ENCODE results near the gene BARHL2. TPM values are rescaled to one million over a fixed set of nuclear protein-coding genes. Genes with fewer than 3 reads are reported as not detected.
A peak's percentile ranks its signal among the peaks of the same experiment; 100 is the strongest.

The BARHL2 gene
- total RNA-seq, 1 experiment from 2014 or later: not detected

- H3K27ac Mint-ChIP-seq: no peak overlapping the region
- peak; percentile 11 for ATAC-seq
- TF ChIP-seq USF2 (CRISPR knock-in tag; IDR thresholded peaks at IDR 0.05): peak; percentile 93
- TF ChIP-seq, protein P1, sequence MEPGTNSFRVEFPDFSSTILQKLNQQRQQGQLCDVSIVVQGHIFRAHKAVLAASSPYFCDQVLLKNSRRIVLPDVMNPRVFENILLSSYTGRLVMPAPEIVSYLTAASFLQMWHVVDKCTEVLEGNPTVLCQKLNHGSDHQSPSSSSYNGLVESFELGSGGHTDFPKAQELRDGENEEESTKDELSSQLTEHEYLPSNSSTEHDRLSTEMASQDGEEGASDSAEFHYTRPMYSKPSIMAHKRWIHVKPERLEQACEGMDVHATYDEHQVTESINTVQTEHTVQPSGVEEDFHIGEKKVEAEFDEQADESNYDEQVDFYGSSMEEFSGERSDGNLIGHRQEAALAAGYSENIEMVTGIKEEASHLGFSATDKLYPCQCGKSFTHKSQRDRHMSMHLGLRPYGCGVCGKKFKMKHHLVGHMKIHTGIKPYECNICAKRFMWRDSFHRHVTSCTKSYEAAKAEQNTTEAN (CRISPR knock-in tag; IDR thresholded peaks at IDR 0.05): no peak
- no peak for TF ChIP-seq MAX (CRISPR knock-in tag; IDR thresholded peaks at IDR 0.05)
- peak; percentile 91 for TF ChIP-seq USF1 (CRISPR knock-in tag; IDR thresholded peaks at IDR 0.05)
- TF ChIP-seq NR2C2 (CRISPR knock-in tag; IDR thresholded peaks at IDR 0.05): no peak
- no peak for TF ChIP-seq TEAD4 (CRISPR knock-in tag; IDR thresholded peaks at IDR 0.05)
- TF ChIP-seq, protein P2, sequence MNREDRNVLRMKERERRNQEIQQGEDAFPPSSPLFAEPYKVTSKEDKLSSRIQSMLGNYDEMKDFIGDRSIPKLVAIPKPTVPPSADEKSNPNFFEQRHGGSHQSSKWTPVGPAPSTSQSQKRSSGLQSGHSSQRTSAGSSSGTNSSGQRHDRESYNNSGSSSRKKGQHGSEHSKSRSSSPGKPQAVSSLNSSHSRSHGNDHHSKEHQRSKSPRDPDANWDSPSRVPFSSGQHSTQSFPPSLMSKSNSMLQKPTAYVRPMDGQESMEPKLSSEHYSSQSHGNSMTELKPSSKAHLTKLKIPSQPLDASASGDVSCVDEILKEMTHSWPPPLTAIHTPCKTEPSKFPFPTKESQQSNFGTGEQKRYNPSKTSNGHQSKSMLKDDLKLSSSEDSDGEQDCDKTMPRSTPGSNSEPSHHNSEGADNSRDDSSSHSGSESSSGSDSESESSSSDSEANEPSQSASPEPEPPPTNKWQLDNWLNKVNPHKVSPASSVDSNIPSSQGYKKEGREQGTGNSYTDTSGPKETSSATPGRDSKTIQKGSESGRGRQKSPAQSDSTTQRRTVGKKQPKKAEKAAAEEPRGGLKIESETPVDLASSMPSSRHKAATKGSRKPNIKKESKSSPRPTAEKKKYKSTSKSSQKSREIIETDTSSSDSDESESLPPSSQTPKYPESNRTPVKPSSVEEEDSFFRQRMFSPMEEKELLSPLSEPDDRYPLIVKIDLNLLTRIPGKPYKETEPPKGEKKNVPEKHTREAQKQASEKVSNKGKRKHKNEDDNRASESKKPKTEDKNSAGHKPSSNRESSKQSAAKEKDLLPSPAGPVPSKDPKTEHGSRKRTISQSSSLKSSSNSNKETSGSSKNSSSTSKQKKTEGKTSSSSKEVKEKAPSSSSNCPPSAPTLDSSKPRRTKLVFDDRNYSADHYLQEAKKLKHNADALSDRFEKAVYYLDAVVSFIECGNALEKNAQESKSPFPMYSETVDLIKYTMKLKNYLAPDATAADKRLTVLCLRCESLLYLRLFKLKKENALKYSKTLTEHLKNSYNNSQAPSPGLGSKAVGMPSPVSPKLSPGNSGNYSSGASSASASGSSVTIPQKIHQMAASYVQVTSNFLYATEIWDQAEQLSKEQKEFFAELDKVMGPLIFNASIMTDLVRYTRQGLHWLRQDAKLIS (CRISPR knock-in tag; IDR thresholded peaks at IDR 0.05; ENCODE audit: borderline replicate concordance): no peak
- no peaks in the 10 kb centered on the region for H3K9me3 Mint-ChIP-seq
- peak overlapping the region; percentile 30 for H3K4me3 Mint-ChIP-seq
- DNase-seq (ENCODE audit: low spot score): peak; percentile 64
- H3K27me3 Mint-ChIP-seq (ENCODE audit: low read depth): peaks cover 81% of the 10 kb centered on the region
- CTCF ChIA-PET: interaction anchor here (1.0 to 5.6 kb wide), 6 partner anchors 9 to 88 kb away, joined by 4 to 34 read pairs (median 6); no protein-coding TSS in a partner anchor
- POLR2A ChIA-PET: no interaction called here
- peaks cover 43% of the 10 kb centered on the region for H3K4me1 Mint-ChIP-seq
- H3K36me3 Mint-ChIP-seq: no peaks in the 10 kb centered on the region
These were observed 12.3 kb downstream of the BARHL2 start for GRCh38 chr1:90704817-90705216.

DNA sequence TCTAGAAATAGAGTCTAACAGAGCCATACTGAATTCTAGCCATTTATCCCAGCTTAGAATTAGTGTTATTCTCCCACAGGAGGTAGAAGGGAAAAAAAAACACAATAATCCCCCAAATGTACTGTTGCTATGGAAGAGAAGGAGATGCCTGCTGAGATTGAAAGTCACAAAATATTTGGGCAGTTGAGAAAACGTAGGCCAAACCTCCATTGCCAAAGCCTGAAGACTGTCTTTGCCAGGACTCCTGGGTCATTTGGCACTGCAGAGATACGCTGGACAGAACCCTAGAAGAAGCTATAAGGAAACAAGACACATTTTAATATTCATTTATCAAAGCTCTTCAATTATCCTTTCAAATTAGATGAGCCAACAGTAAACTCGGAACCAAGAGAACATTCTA lies 22.3 kb downstream of the BARHL2 start:
- no peak for DNase-seq (ENCODE audit: low spot score)
- no peak for ATAC-seq
- Mint-ChIP-seq H3K9me3 (no peaks in the 10 kb centered on the region), H3K4me3 (no peak overlapping the region), H3K27me3 (ENCODE audit: low read depth) (peaks cover 7% of the 10 kb centered on the region; the same call in 1 of the 2 replicates), H3K27ac (no peak overlapping the region), H3K36me3 (no peaks in the 10 kb centered on the region), H3K4me1 (no peaks in the 10 kb centered on the region)
- ChIA-PET CTCF (interaction anchor here (0.8 to 1.0 kb wide), 2 partner anchors 10 to 470 kb away, joined by 3 to 4 read pairs; no protein-coding TSS in a partner anchor), POLR2A (no interaction called here)
- TF ChIP-seq NR2C2 (CRISPR knock-in tag; IDR thresholded peaks at IDR 0.05) (no peak), FOXJ3 (CRISPR knock-in tag; IDR thresholded peaks at IDR 0.05; ENCODE audit: borderline replicate concordance) (no peak), SP1 (CRISPR knock-in tag; conservative IDR thresholded peaks at IDR 0.05) (no peak), NFYB (CRISPR knock-in tag; conservative IDR thresholded peaks at IDR 0.05; ENCODE audit: low read depth) (no peak), SOX15 (CRISPR knock-in tag; IDR thresholded peaks at IDR 0.05) (no peak), RELA (CRISPR knock-in tag; IDR thresholded peaks at IDR 0.05; ENCODE audit: borderline replicate concordance) (no peak), TCF7 (CRISPR knock-in tag; IDR thresholded peaks at IDR 0.05; ENCODE audit: low read depth) (no peak), TEAD1 (CRISPR knock-in tag; IDR thresholded peaks at IDR 0.05) (no peak), FOXP1 (CRISPR knock-in tag; IDR thresholded peaks at IDR 0.05; ENCODE audit: borderline replicate concordance) (no peak), ZNF219 (CRISPR knock-in tag; IDR thresholded peaks at IDR 0.05; ENCODE audit: borderline replicate concordance) (no peak), IRF2 (CRISPR knock-in tag; IDR thresholded peaks at IDR 0.05; ENCODE audit: borderline replicate concordance, low read depth) (no peak), GTF2I (CRISPR knock-in tag; conservative IDR thresholded peaks at IDR 0.05) (no peak), ARID4B (CRISPR knock-in tag; IDR thresholded peaks at IDR 0.05; ENCODE audit: borderline replicate concordance) (no peak)
- TF ChIP-seq, protein P3, sequence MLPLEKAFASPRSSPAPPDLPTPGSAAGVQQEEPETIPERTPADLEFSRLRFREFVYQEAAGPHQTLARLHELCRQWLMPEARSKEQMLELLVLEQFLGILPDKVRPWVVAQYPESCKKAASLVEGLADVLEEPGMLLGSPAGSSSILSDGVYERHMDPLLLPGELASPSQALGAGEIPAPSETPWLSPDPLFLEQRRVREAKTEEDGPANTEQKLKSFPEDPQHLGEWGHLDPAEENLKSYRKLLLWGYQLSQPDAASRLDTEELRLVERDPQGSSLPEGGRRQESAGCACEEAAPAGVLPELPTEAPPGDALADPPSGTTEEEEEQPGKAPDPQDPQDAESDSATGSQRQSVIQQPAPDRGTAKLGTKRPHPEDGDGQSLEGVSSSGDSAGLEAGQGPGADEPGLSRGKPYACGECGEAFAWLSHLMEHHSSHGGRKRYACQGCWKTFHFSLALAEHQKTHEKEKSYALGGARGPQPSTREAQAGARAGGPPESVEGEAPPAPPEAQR (CRISPR knock-in tag; IDR thresholded peaks at IDR 0.05): no peak
- TF ChIP-seq, protein P4, sequence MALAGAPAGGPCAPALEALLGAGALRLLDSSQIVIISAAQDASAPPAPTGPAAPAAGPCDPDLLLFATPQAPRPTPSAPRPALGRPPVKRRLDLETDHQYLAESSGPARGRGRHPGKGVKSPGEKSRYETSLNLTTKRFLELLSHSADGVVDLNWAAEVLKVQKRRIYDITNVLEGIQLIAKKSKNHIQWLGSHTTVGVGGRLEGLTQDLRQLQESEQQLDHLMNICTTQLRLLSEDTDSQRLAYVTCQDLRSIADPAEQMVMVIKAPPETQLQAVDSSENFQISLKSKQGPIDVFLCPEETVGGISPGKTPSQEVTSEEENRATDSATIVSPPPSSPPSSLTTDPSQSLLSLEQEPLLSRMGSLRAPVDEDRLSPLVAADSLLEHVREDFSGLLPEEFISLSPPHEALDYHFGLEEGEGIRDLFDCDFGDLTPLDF (CRISPR knock-in tag; IDR thresholded peaks at IDR 0.05): no peak
